Neural crest cell (in vitro differentiated cells): ENCODE results near the gene IKZF2. TPM values are rescaled to one million over a fixed set of nuclear protein-coding genes. Genes with fewer than 3 reads are reported as not detected.

Experiments
- DNase-seq: peaks from one replicate; pipeline ENCODE4 v3.0.0; 2021; ENCODE audit warnings: low read depth, mixed read lengths, low spot score
- H3K27ac Mint-ChIP-seq: one replicate; pipeline ENCODE4 v1.8.0; 2021; ENCODE audit warnings: mild to moderate bottlenecking, mixed read lengths; ENCODE audit not compliant: unreplicated experiment
- H3K27me3 Mint-ChIP-seq: 2 replicates; pipeline ENCODE4 v1.8.0; 2021; ENCODE audit warnings: low read depth, mild to moderate bottlenecking, mixed read lengths
- H3K36me3 Mint-ChIP-seq: 2 replicates; pipeline ENCODE4 v1.8.0; 2021; ENCODE audit warnings: low read depth, mild to moderate bottlenecking, mixed read lengths
- H3K4me1 Mint-ChIP-seq: 2 replicates; pipeline ENCODE4 v1.8.0; 2021; ENCODE audit warnings: mixed read lengths
- H3K4me3 Mint-ChIP-seq: one replicate; pipeline ENCODE4 v1.8.0; 2021; ENCODE audit warnings: mild to moderate bottlenecking, mixed read lengths
- H3K9me3 Mint-ChIP-seq: 2 replicates; pipeline ENCODE4 v1.8.0; 2021; ENCODE audit warnings: mixed read lengths
- long read RNA-seq: library from polyadenylated mRNA; unstranded; transcript quantifications from one replicate; pipeline ENCODE4 v2.0.0, GENCODE V29; 2020
- total RNA-seq: library from RNA; stranded (reverse); gene quantifications from 2 replicates; pipeline ENCODE4 v1.2.1, GENCODE V29; 2021
- TF ChIP-seq, protein P1 (sequence below): fragments of 200-600 bp; sonication (generic); conservative IDR thresholded peaks from 2 replicates; pipeline ENCODE4 v1.5.0; 2021; ENCODE audit warnings: antibody characterized with exemption, mild to moderate bottlenecking

IKZF2 gene
- 7.3 and 7.6 TPM in 2 replicates for total RNA-seq
- long read RNA-seq, partial matches to known transcripts = 0 of 2 reads
- long read RNA-seq, other reads (novel, unspliced or antisense) = 2 of 2 reads

DNA sequence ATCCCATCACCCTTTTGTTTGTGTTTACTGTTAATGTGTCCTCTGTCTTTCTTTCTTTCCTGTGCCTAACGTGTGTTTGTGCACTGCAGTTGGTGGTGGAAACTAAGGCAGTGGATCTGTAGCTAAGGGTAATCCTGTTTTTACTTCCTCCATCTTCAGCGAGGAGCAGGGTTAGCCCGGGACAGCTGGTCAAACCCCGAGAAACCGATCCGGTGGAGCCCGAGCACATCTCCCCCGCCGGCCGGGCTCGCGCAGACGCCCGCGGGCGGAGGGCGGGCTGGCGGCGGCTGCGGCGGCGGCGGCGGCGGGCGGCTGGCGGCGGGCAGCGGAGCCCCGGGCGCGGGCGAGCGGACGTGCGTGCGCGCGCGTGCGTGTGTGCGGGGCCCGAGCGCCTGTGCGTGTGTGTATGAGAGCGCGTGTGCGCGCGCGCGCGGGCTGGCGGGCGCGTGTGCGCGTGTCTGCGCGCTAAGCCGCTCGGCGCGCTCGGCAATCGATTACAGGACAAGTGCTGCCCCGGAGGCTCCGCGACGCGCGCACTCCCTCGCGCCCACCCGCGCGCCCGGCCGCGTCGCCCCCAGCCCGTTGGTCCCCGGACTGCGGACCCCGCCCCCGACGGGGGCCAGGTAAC lies at the start of gene IKZF2:
IKZF2 (minus strand) TSS at position 176 of the 628 bp plus-strand sequence. CDS start 2,983 bp downstream, outside the sequence.
- no peaks in the 10 kb centered on the region for H3K9me3 Mint-ChIP-seq
- peak within 1 kb of the TSS; percentile 94 for H3K27ac Mint-ChIP-seq
- H3K36me3 Mint-ChIP-seq = no peaks in the 10 kb centered on the region
- TF ChIP-seq, protein P1, sequence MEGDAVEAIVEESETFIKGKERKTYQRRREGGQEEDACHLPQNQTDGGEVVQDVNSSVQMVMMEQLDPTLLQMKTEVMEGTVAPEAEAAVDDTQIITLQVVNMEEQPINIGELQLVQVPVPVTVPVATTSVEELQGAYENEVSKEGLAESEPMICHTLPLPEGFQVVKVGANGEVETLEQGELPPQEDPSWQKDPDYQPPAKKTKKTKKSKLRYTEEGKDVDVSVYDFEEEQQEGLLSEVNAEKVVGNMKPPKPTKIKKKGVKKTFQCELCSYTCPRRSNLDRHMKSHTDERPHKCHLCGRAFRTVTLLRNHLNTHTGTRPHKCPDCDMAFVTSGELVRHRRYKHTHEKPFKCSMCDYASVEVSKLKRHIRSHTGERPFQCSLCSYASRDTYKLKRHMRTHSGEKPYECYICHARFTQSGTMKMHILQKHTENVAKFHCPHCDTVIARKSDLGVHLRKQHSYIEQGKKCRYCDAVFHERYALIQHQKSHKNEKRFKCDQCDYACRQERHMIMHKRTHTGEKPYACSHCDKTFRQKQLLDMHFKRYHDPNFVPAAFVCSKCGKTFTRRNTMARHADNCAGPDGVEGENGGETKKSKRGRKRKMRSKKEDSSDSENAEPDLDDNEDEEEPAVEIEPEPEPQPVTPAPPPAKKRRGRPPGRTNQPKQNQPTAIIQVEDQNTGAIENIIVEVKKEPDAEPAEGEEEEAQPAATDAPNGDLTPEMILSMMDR = no peak
- peak; percentile 66 for DNase-seq
- H3K4me3 Mint-ChIP-seq = peak within 1 kb of the TSS; percentile 95
- peaks cover 3% of the 10 kb centered on the region for H3K27me3 Mint-ChIP-seq
- peaks cover 46% of the 10 kb centered on the region for H3K4me1 Mint-ChIP-seq

DNA sequence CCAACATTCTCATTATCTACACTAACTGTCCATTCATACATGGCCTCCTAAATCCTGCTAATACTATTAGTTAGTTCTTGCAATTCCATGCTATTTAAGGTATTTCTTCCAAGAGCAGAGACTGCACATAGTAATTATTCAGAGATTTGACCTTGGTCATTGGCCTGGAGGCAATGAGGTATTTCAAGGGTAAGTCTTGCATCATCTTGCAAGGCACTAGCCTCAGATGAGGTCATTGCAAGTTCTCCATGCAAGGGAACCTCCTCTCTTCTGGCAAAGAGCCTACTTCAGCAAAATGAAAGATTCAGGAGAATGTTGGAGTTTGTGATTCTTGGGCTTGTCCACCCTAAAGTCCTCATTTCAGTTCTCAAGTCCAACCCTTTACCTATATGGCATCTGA lies 48.5 kb upstream of the IKZF2 start:
- H3K27me3 Mint-ChIP-seq = no peaks in the 10 kb centered on the region
- H3K27ac Mint-ChIP-seq = no peak overlapping the region
- peaks cover 14% of the 10 kb centered on the region for H3K9me3 Mint-ChIP-seq
- H3K4me1 Mint-ChIP-seq = no peaks in the 10 kb centered on the region
- H3K36me3 Mint-ChIP-seq = no peaks in the 10 kb centered on the region
- no peak for DNase-seq
- H3K4me3 Mint-ChIP-seq = no peak overlapping the region
- TF ChIP-seq, protein P1 = no peak

DNA sequence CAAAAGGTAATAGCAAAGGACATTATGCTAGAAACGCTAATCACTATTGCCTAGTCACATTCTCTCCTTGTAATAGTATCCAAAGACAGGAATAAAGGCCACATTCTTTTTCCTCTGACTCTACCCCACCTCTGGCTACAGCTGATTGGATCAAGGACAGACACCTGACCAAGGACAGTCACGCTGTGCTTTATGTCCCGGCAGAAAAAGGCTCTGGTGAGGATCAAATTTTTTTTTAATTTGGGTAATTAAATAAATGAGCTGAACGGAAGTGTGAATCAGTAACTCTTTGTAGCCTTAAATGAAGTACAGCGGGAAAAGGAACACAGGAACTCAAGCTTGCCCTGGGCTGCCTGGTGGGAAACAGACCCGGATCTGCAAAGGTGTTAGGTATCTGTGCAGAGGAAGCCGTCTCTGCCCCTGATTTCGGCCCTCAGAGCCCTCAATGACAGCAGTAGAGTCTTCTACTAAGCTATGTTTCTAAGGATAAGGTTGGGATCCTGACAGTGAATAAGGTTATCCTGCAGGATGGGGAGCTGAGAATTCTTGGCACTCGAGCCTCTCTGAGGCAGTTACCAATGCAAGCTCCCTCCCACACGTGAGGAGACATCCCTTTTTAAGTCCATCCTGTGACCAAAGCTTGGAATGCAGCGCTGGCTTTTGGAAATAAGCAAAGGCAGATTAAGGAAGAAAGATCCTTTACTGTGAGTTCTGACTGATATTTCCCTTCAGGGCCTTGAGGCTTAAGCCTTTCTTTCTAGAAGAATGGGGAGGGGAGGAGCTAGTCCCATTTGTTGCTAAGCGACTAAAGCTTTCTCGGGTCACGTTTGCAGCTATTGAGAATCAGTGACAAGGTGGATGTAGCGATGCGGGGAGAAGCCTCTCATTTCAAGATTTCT lies 37.8 kb upstream of the IKZF2 start:
- DNase-seq = peak; percentile 8
- no peaks in the 10 kb centered on the region for H3K27me3 Mint-ChIP-seq

DNA sequence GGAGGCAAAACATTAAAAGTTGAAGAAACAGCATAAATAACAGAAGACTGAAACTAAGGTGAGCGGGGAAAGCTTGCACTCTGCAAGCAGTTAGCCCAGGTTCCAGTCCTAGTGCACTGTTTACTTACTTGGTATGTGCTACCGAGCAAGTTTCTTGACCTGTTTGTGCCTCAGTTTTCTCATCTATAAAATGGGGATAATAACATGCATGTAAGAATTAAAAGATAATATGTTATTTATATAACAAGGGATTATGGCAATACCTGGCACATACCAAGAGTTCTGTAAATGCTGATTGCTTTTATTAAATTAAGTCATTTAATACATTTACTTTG lies 37.1 kb upstream of the IKZF2 start:
- Mint-ChIP-seq H3K27ac (peak overlapping the region; percentile 96), H3K36me3 (peaks cover 3% of the 10 kb centered on the region), H3K4me3 (peak overlapping the region; percentile 53), H3K4me1 (peaks cover 30% of the 10 kb centered on the region), H3K27me3 (no peaks in the 10 kb centered on the region), H3K9me3 (peaks cover 2% of the 10 kb centered on the region)
- TF ChIP-seq, protein P1 = no peak
- DNase-seq = no peak

More for the DNA sequence above, 37.8 kb upstream of the IKZF2 start:
- peak overlapping the region; percentile 88 for H3K27ac Mint-ChIP-seq
- TF ChIP-seq, protein P1 = no peak
- peaks cover 3% of the 10 kb centered on the region for H3K36me3 Mint-ChIP-seq
- peaks cover 30% of the 10 kb centered on the region for H3K4me1 Mint-ChIP-seq
- H3K4me3 Mint-ChIP-seq = peak overlapping the region; percentile 77
- H3K9me3 Mint-ChIP-seq = peaks cover 2% of the 10 kb centered on the region

DNA sequence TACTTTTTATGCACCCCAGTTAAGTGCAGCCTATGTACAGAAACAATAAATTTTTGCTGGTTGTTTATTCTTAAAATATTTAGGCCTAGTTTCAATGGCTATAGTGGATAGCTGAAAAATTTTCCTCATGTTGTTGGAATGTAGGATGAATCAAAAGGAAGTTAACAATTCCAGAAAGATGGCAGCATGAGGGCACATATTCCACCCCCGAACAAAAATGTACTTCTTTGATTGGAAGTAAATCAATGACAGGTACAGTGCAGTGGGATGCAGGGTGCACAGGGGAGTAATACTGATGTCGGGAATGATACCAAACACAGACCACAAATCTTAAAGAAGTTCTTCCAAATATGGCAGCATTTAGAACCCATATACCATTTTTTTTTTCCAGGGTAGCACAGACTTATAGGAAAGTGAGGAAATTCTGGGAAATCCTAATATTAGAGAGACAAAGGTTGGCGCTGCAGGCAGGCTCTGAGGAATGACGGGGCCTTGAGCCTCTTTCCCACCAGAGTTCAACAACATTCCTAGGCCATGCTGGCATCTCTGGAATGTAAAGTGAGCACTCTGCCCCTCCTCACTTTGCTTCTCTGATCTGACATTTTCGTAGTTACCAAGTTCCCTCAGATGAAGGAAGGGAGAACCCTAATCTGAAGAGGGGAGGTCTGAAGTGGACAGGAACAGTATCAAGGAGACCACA lies 36.6 kb upstream of the IKZF2 start:
- Mint-ChIP-seq H3K4me1 (peaks cover 30% of the 10 kb centered on the region), H3K36me3 (peaks cover 3% of the 10 kb centered on the region), H3K9me3 (peaks cover 2% of the 10 kb centered on the region), H3K27me3 (no peaks in the 10 kb centered on the region), H3K4me3 (peak overlapping the region; percentile 53), H3K27ac (peak overlapping the region; percentile 96)
- TF ChIP-seq, protein P1 = no peak
- DNase-seq = no peak
